AG04450 (cell line): ENCODE data around the gene SPSB3. TPM values are rescaled to one million over a fixed set of nuclear protein-coding genes. Genes with fewer than 3 reads are reported as not detected.

Experiments
- CTCF ChIA-PET: fragments of 300-600, 350-600 bp; formaldehyde crosslinking; extraction: SDS; loops from one replicate; lab custom pipeline; 2022; ENCODE audit warnings: antibody characterized with exemption, inconsistent platforms; lab: Charles Lee
- POLR2A ChIA-PET: fragments of 350-600 bp; formaldehyde crosslinking; extraction: SDS; loops from one replicate; lab custom pipeline; 2021; ENCODE audit warnings: antibody characterized with exemption, inconsistent platforms; lab: Yijun Ruan, JAX
- DNase-seq: peaks from one replicate; pipeline ENCODE4 v3.0.0-alpha.2; 2011; ENCODE audit warnings: low read depth, low spot score
- H3K27ac ChIP-seq: one replicate; pipeline ENCODE4 v1.5.1; 2012; ENCODE audit warnings: low read depth, low read length, control low read depth
- H3K27me3 ChIP-seq: one replicate; pipeline ENCODE4 v1.6.0; 2012; ENCODE audit warnings: low read length; ENCODE audit not compliant: control insufficient read depth, insufficient read depth
- H3K4me3 ChIP-seq: 2 replicates; pipeline ENCODE4 v1.5.1; 2011; ENCODE audit warnings: mild to moderate bottlenecking, low read depth, low read length, control low read depth
- H3K9me3 ChIP-seq: 2 replicates; pipeline ENCODE4 v1.5.1; 2012; ENCODE audit warnings: low read length; ENCODE audit not compliant: control insufficient read depth, insufficient read depth
- CTCF ChIP-seq: IDR thresholded peaks from 2 replicates; pipeline ENCODE4 v1.5.1; 2011; ENCODE audit warnings: low read depth, low read length, control low read depth, inconsistent platforms
- polyA plus RNA-seq: library from polyadenylated mRNA; depleted of rRNA; stranded (reverse); fragments of >200 nt; gene quantifications from 2 replicates; pipeline ENCODE4 v1.2.3, GENCODE V29; 2011

SPSB3 gene
- polyA plus RNA-seq, 1 experiment: 11.0 TPM

- Histone ChIP-seq H3K9me3 (no peaks in the 10 kb centered on the region; the same call in 1 of the 2 replicates), H3K27ac (no peak overlapping the region), H3K27me3 (no peaks in the 10 kb centered on the region), H3K4me3 (no peak overlapping the region)
- ChIA-PET CTCF (no interaction called here), POLR2A (no interaction called here)
- DNase-seq: no peak
- no peak for TF ChIP-seq CTCF
Observed at GRCh38 chr16:1779741-1780676, 2.4 kb downstream of the SPSB3 start.

GRCh38 chr16:1779234-1779701, 3.1 kb downstream of the SPSB3 start:
- no peaks in the 10 kb centered on the region for H3K27me3 ChIP-seq
- ChIA-PET POLR2A (no interaction called here), CTCF (no interaction called here)
- TF ChIP-seq CTCF: no peak
- no peaks in the 10 kb centered on the region; the same call in 1 of the 2 replicates for H3K9me3 ChIP-seq
- no peak overlapping the region for H3K4me3 ChIP-seq
- no peak overlapping the region for H3K27ac ChIP-seq
- DNase-seq: no peak

GRCh38 chr16:1778200-1779179, 3.9 kb downstream of the SPSB3 start:
- TF ChIP-seq CTCF: no peak
- ChIA-PET CTCF (no interaction called here), POLR2A (no interaction called here)
- Histone ChIP-seq H3K9me3 (no peaks in the 10 kb centered on the region; the same call in 1 of the 2 replicates), H3K27me3 (no peaks in the 10 kb centered on the region), H3K27ac (no peak overlapping the region), H3K4me3 (no peak overlapping the region)
- DNase-seq: no peak

- CTCF ChIA-PET: no interaction called here
- no peaks in the 10 kb centered on the region for H3K27me3 ChIP-seq
- POLR2A ChIA-PET: interaction anchor here (0.6 kb wide), 1 partner anchor 332 kb away, joined by 3 read pairs; no protein-coding TSS in a partner anchor
- TF ChIP-seq CTCF: no peak
- H3K9me3 ChIP-seq: no peaks in the 10 kb centered on the region; the same call in 1 of the 2 replicates
- H3K4me3 ChIP-seq: no peak overlapping the region
- H3K27ac ChIP-seq: no peak overlapping the region
- no peak for DNase-seq
Observed at GRCh38 chr16:1777375-1778199, 4.8 kb downstream of the SPSB3 start.
